Neural progenitor cell (in vitro differentiated cells): ENCODE data around the gene TNIK. TPM values are rescaled to one million over a fixed set of nuclear protein-coding genes. Genes with fewer than 3 reads are reported as not detected.

Source experiments
- DNase-seq: peaks from one replicate; pipeline ENCODE4 v3.0.0-alpha.2; 2016; ENCODE audit warnings: low spot score
- H2AFZ ChIP-seq: fragments of 200-600 bp; sonication (generic); replicated peaks from 2 replicates; pipeline ENCODE4 v1.6.1; 2016; ENCODE audit warnings: antibody characterized with exemption
- H3F3A ChIP-seq: fragments of 200-600 bp; sonication (generic); 2 replicates; pipeline ENCODE4 v1.6.1; 2016; ENCODE audit warnings: antibody characterized with exemption, low read depth
- H3K27ac ChIP-seq: fragments of 200-600 bp; sonication (generic); 2 replicates; pipeline ENCODE4 v1.5.1; 2016; ENCODE audit warnings: mild to moderate bottlenecking
- H3K27me3 ChIP-seq: fragments of 200-600 bp; sonication (generic); 2 replicates; pipeline ENCODE4 v1.6.1; 2016; ENCODE audit warnings: mild to moderate bottlenecking, moderate library complexity
- H3K36me3 ChIP-seq: fragments of 200-600 bp; sonication (generic); 2 replicates; pipeline ENCODE4 v1.5.1; 2016
- H3K4me1 ChIP-seq: fragments of 200-600 bp; sonication (generic); 2 replicates; pipeline ENCODE4 v1.6.1; 2016; ENCODE audit warnings: mixed run types
- H3K4me2 ChIP-seq: fragments of 200-600 bp; sonication (generic); 2 replicates; pipeline ENCODE4 v1.6.1; 2016
- H3K4me3 ChIP-seq: fragments of 200-600 bp; sonication (generic); 2 replicates; pipeline ENCODE4 v1.5.1; 2016
- H3K79me2 ChIP-seq: fragments of 200-600 bp; sonication (generic); 2 replicates; pipeline ENCODE4 v1.6.1; 2016; ENCODE audit warnings: low read depth
- H3K9ac ChIP-seq: fragments of 200-600 bp; sonication (generic); 2 replicates; pipeline ENCODE4 v1.6.1; 2016
- H3K9me3 ChIP-seq: fragments of 200-600 bp; sonication (generic); 2 replicates; pipeline ENCODE4 v1.5.1; 2016; ENCODE audit warnings: low read depth
- H4K20me1 ChIP-seq: fragments of 200-600 bp; sonication (generic); 2 replicates; pipeline ENCODE4 v1.6.1; 2016; ENCODE audit warnings: low read depth
- H3K27ac Mint-ChIP-seq: 3 replicates; pipeline ENCODE4 v1.8.0; 2021; ENCODE audit warnings: mixed read lengths
- H3K27me3 Mint-ChIP-seq: 2 replicates; pipeline ENCODE4 v1.8.0; 2022; ENCODE audit warnings: low read depth, mild to moderate bottlenecking, inconsistent platforms, moderate library complexity, mixed read lengths; ENCODE audit not compliant: insufficient read depth
- H3K36me3 Mint-ChIP-seq: 3 replicates; pipeline ENCODE4 v1.8.0; 2021; ENCODE audit warnings: mixed read lengths
- H3K4me1 Mint-ChIP-seq: 3 replicates; pipeline ENCODE4 v1.8.0; 2021; ENCODE audit warnings: mixed read lengths
- H3K4me3 Mint-ChIP-seq: 3 replicates; pipeline ENCODE4 v1.8.0; 2021; ENCODE audit warnings: mild to moderate bottlenecking, moderate library complexity, mixed read lengths
- H3K9me3 Mint-ChIP-seq: 3 replicates; pipeline ENCODE4 v1.8.0; 2020; ENCODE audit warnings: mixed read lengths
- EZH2 ChIP-seq: fragments of 200-600 bp; sonication (generic); IDR thresholded peaks from 2 replicates; pipeline ENCODE4 v1.6.1; 2017; ENCODE audit warnings: antibody characterized with exemption, mild to moderate bottlenecking, moderate library complexity
- EZH2phosphoT487 ChIP-seq: fragments of 200-600 bp; sonication (generic); IDR thresholded peaks from 2 replicates; pipeline ENCODE4 v1.6.1; 2017; ENCODE audit warnings: antibody characterized with exemption
- total RNA-seq: library from RNA; depleted of rRNA; stranded (reverse); fragments of >200 nt; gene quantifications from 2 replicates; pipeline ENCODE4 v1.2.3, GENCODE V29; 2015; ENCODE audit warnings: low replicate concordance
- TF ChIP-seq, protein P1 (sequence below): fragments of 200-600 bp; sonication (generic); IDR thresholded peaks from 2 replicates; pipeline ENCODE4 v1.5.1; 2017; ENCODE audit warnings: antibody characterized with exemption, mild to moderate bottlenecking

Gene TNIK
- total RNA-seq, 1 donor from 2014 or later: 3.0 TPM

DNA sequence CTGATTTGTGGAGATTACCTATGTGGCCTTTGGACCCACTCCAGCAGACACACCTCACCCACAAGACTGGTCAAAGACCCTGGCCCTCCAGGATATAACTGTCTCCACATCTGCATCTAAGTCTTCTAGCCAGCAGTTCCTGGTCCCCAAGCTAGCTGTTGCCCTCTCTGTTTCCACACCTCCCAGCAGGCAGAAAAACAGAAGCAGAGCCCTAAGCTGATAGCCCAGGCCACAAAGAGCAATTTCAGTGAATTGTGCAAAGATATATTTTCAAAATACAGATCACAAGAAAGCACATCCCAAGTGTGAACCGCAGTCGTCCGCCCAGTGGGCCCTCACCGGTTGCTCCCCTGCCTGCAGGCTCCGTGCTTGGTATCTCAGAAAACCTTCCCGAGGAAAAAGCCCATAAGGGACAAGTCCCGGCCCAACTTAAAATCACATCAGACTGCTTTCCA lies 2.6 kb downstream of the TNIK start:
- Mint-ChIP-seq H3K4me1 (peaks cover 51% of the 10 kb centered on the region), H3K27me3 (peaks cover 5% of the 10 kb centered on the region), H3K27ac (peak overlapping the region; percentile 54), H3K36me3 (no peaks in the 10 kb centered on the region), H3K9me3 (no peaks in the 10 kb centered on the region), H3K4me3 (peak overlapping the region; percentile 99)
- Histone ChIP-seq H3K27me3 (peaks cover 57% of the 10 kb centered on the region), H3K27ac (no peak overlapping the region), H3K79me2 (peaks cover 8% of the 10 kb centered on the region), H3F3A (peaks cover 29% of the 10 kb centered on the region), H3K4me2 (peak overlapping the region; percentile 86), H2AFZ (peak overlapping the region; percentile 23), H3K4me1 (peaks cover 30% of the 10 kb centered on the region), H3K9ac (no peak overlapping the region), H4K20me1 (peaks cover 4% of the 10 kb centered on the region), H3K9me3 (no peaks in the 10 kb centered on the region), H3K36me3 (no peaks in the 10 kb centered on the region), H3K4me3 (peak overlapping the region; percentile 61)
- no peak for DNase-seq
- no peak for TF ChIP-seq EZH2
- TF ChIP-seq, protein P1, sequence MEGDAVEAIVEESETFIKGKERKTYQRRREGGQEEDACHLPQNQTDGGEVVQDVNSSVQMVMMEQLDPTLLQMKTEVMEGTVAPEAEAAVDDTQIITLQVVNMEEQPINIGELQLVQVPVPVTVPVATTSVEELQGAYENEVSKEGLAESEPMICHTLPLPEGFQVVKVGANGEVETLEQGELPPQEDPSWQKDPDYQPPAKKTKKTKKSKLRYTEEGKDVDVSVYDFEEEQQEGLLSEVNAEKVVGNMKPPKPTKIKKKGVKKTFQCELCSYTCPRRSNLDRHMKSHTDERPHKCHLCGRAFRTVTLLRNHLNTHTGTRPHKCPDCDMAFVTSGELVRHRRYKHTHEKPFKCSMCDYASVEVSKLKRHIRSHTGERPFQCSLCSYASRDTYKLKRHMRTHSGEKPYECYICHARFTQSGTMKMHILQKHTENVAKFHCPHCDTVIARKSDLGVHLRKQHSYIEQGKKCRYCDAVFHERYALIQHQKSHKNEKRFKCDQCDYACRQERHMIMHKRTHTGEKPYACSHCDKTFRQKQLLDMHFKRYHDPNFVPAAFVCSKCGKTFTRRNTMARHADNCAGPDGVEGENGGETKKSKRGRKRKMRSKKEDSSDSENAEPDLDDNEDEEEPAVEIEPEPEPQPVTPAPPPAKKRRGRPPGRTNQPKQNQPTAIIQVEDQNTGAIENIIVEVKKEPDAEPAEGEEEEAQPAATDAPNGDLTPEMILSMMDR: no peak
- TF ChIP-seq EZH2phosphoT487: no peak

DNA sequence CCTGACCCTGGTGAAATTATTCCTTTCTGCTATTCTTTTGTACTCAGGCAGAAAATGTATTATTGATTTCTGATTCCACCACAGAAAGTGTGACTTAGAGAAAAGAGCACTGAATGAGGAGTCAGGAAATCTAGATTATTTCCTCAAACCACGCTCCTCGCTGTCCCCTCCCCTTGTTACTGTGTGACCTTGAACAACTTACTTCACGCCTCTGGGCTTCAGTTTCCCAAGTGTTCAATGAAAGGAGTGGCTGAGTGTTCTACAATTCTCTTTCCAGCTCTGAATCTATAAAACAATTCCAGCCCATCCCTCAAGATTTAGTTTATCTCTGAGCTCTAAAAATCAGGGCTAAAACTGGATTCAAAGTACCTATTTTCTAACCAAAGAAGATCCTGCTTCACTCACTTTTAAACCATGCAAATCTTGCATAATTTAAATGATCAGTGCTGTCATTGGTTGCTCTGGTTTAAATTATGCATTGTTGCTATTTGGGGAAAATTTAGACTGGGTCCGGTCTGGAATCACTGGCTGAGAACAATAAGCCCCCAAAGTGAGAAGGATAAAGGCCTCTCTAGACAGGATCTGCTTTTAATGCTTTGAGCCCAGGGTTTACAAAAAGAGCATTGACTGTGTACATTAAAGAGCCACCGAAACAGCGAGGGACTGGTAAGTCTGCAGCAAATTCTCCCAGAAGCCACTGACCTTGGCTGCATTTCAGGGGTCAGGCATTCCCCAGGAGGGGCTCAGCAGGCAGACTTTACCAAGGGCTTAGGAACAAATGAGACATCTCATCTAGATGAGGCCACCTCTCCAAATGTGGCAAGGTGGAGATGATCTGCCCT lies 3.2 kb downstream of the TNIK start:
- Histone ChIP-seq H3K4me3 (peak overlapping the region; percentile 61), H3K36me3 (no peaks in the 10 kb centered on the region), H4K20me1 (peaks cover 4% of the 10 kb centered on the region), H3K4me2 (peak overlapping the region; percentile 86), H3K9me3 (no peaks in the 10 kb centered on the region), H3K79me2 (peaks cover 8% of the 10 kb centered on the region), H3F3A (peaks cover 29% of the 10 kb centered on the region), H3K9ac (no peak overlapping the region), H3K27me3 (peaks cover 51% of the 10 kb centered on the region), H3K27ac (no peak overlapping the region), H2AFZ (no peak overlapping the region), H3K4me1 (peaks cover 30% of the 10 kb centered on the region)
- H3K4me3 Mint-ChIP-seq: peak overlapping the region; percentile 99
- TF ChIP-seq, protein P1: no peak
- TF ChIP-seq EZH2 (no peak), EZH2phosphoT487 (no peak)
- peaks cover 5% of the 10 kb centered on the region for H3K27me3 Mint-ChIP-seq
- H3K27ac Mint-ChIP-seq: peak overlapping the region; percentile 54
- H3K9me3 Mint-ChIP-seq: no peaks in the 10 kb centered on the region
- H3K4me1 Mint-ChIP-seq: peaks cover 45% of the 10 kb centered on the region
- H3K36me3 Mint-ChIP-seq: no peaks in the 10 kb centered on the region
- DNase-seq: peak; percentile 51

DNA sequence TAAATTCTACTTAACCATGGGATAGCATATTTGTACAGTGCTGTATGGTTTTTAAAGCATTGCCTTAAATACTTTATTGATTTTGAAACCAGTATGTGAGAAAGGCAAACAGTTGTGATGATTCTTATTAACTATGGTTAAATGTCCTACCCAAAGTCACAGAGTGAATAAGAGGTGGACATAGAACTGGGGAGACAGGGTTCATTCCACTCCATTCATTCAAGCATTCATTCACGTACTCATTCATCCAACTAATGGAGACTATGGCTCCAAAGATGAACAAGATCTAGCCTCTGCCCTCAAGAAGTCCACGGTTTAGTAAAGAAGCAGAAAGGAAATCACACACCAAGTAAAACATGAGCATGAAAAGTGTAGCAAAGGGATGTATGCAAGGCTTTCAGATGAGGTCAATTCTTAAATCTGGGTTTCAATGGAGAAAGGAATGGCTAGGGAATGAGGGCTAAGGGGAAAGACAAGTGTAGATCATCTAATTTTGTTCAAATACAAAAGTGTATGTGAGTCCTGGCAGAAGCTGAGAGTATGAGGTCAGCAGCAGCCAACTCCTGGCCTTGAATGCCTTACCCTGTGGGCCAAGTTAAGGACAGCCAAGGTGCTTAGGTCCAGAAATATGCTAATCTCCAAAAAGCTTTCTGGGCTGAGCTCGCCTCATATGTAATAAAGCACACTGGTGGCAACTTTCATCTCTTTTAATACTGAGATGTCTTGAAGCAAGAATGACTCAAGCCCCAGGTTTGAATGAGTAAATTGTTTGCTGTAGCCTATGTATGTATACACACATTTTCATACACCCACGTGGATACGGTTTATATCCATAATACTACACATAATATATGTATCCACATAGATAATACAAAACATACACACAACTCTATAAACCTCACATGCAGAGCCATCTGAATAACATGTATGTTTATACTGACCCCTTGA lies 4.3 kb downstream of the TNIK start:
- no peak for DNase-seq
- H3K36me3 ChIP-seq: no peaks in the 10 kb centered on the region
- no peak overlapping the region for H3K27ac ChIP-seq
- TF ChIP-seq, protein P1: no peak
- TF ChIP-seq EZH2 (no peak), EZH2phosphoT487 (no peak)
- H3K4me1 ChIP-seq: peaks cover 30% of the 10 kb centered on the region
- no peak overlapping the region for H3K4me3 ChIP-seq
- Mint-ChIP-seq H3K4me1 (peaks cover 38% of the 10 kb centered on the region), H3K27me3 (peaks cover 5% of the 10 kb centered on the region), H3K4me3 (peak overlapping the region; percentile 99), H3K36me3 (no peaks in the 10 kb centered on the region), H3K27ac (no peak overlapping the region), H3K9me3 (no peaks in the 10 kb centered on the region)
- no peak overlapping the region for H3K9ac ChIP-seq
- no peak overlapping the region for H2AFZ ChIP-seq
- peaks cover 8% of the 10 kb centered on the region for H3K79me2 ChIP-seq
- no peaks in the 10 kb centered on the region for H3K9me3 ChIP-seq
- H4K20me1 ChIP-seq: peaks cover 4% of the 10 kb centered on the region
- no peak overlapping the region for H3K4me2 ChIP-seq
- peaks cover 39% of the 10 kb centered on the region for H3K27me3 ChIP-seq
- H3F3A ChIP-seq: peaks cover 26% of the 10 kb centered on the region
